Measurements from ENCODE around the gene PIGBOS1. TPM values are rescaled to one million over a fixed set of nuclear protein-coding genes. Genes with fewer than 3 reads are reported as not detected.

The PIGBOS1 gene
- total and polyA plus RNA-seq, 2 experiments from 2014 or later, result 9.1 to 16.7 TPM

- Mint-ChIP-seq H3K9me3 (no peaks in the 10 kb centered on the region), H3K27ac (no peak overlapping the region), H3K36me3 (ENCODE audit: low read depth) (no peaks in the 10 kb centered on the region), H3K4me1 (no peaks in the 10 kb centered on the region), H3K4me3 (no peak overlapping the region), H3K27me3 (ENCODE audit: insufficient read depth, low read depth, poor library complexity) (peaks cover 1% of the 10 kb centered on the region)
- Histone ChIP-seq H3K79me2 (replicated peaks; ENCODE audit: insufficient read depth) (no peaks in the 10 kb centered on the region), H3K4me3 (no peak overlapping the region), H2AFZ (no peak overlapping the region), H3K9me2 (ENCODE audit: insufficient read depth) (no peaks in the 10 kb centered on the region), H3F3A (replicated peaks; ENCODE audit: low read depth) (no peaks in the 10 kb centered on the region), H3K4me2 (no peak overlapping the region), H4K20me1 (replicated peaks; ENCODE audit: insufficient read depth) (no peaks in the 10 kb centered on the region), H3K27me3 (ENCODE audit: insufficient read depth) (no peaks in the 10 kb centered on the region), H3K36me3 (ENCODE audit: insufficient read depth) (no peaks in the 10 kb centered on the region), H3K27ac (ENCODE audit: low read depth) (no peak overlapping the region), H3K4me1 (ENCODE audit: insufficient read depth) (no peaks in the 10 kb centered on the region)
- TF ChIP-seq ZNF462 (CRISPR knock-in tag; IDR thresholded peaks at IDR 0.05) (no peak), EZH2 (IDR thresholded peaks at IDR 0.05; ENCODE audit: low read depth, unreplicated experiment) (no peak), EZH2phosphoT487 (IDR thresholded peaks at IDR 0.05; ENCODE audit: unreplicated experiment) (no peak), NANOG (IDR thresholded peaks at IDR 0.05; ENCODE audit: borderline replicate concordance) (no peak), CREB1 (CRISPR knock-in tag; IDR thresholded peaks at IDR 0.05; ENCODE audit: low read depth) (no peak), JUNB (IDR thresholded peaks at IDR 0.05; ENCODE audit: unreplicated experiment) (no peak), CTCF (conservative IDR thresholded peaks at IDR 0.05; ENCODE audit: low read depth in 2 of 2) (no peak), ZNF114 (CRISPR knock-in tag; IDR thresholded peaks at IDR 0.05) (no peak), POLR2AphosphoS5 (IDR thresholded peaks at IDR 0.05; ENCODE audit: low read depth) (no peak)
- ATAC-seq (no peak), DNase-seq (ENCODE audit: low spot score) (no peak)
Measured at GRCh38 chr15:55366981-55367380, 48.1 kb upstream of the PIGBOS1 start.

All from GM23338 (cell line).